ENCODE measurements around the gene AKAP1.
A peak's percentile ranks its signal among the peaks of the same experiment; 100 is the strongest.
"Not testable (repeated sequence)": the region's sequence is repeated elsewhere in the genome, so short reads cannot be mapped to it uniquely, and the experiment has no call there.

Gene AKAP1

GRCh38 chr17:57089391-57089790 lies 4.3 kb downstream of the AKAP1 start:
- Histone ChIP-seq H3K4me3 (ENCODE audit: low read depth in 1 of 2, low read length in 2 of 2) (no peak overlapping the region), H3K27me3 (ENCODE audit: control insufficient read depth in 1 of 2, insufficient read depth in 2 of 2, low read length in 2 of 2) (no peaks in the 10 kb centered on the region), H3K9me3 (ENCODE audit: control insufficient read depth in 1 of 2, low read length in 2 of 2) (no peaks in the 10 kb centered on the region), H3K36me3 (ENCODE audit: control insufficient read depth in 1 of 2, insufficient read depth in 2 of 2, low read length in 2 of 2) (peaks cover 0 to 3% of the 10 kb centered on the region in 2 donors), H3K9ac (ENCODE audit: low read depth in 1 of 2, low read length in 2 of 2) (no peak overlapping the region), H3K27ac (ENCODE audit: low read depth, low read length) (no peak overlapping the region), H3K4me1 (ENCODE audit: control insufficient read depth in 1 of 2, insufficient read depth in 2 of 2, low read length in 2 of 2) (peaks cover 62 to 64% of the 10 kb centered on the region in 2 donors)

- Histone ChIP-seq H3K9ac (ENCODE audit: low read depth in 1 of 2, low read length in 2 of 2) (no peak overlapping the region), H3K9me3 (ENCODE audit: control insufficient read depth in 1 of 2, low read length in 2 of 2) (no peaks in the 10 kb centered on the region), H3K4me1 (ENCODE audit: control insufficient read depth in 1 of 2, insufficient read depth in 2 of 2, low read length in 2 of 2) (peaks cover 65 to 72% of the 10 kb centered on the region in 2 donors), H3K36me3 (ENCODE audit: control insufficient read depth in 1 of 2, insufficient read depth in 2 of 2, low read length in 2 of 2) (peaks cover 3% of the 10 kb centered on the region in 2 donors), H3K4me3 (ENCODE audit: low read depth in 1 of 2, low read length in 2 of 2) (peak overlapping the region in 1 of 2 donors; percentile 26), H3K27ac (ENCODE audit: low read depth, low read length) (peak overlapping the region; percentile 15), H3K27me3 (ENCODE audit: control insufficient read depth in 1 of 2, insufficient read depth in 2 of 2, low read length in 2 of 2) (no peaks in the 10 kb centered on the region)
Observed at GRCh38 chr17:57090560-57091185, 5.6 kb downstream of the AKAP1 start.

DNA sequence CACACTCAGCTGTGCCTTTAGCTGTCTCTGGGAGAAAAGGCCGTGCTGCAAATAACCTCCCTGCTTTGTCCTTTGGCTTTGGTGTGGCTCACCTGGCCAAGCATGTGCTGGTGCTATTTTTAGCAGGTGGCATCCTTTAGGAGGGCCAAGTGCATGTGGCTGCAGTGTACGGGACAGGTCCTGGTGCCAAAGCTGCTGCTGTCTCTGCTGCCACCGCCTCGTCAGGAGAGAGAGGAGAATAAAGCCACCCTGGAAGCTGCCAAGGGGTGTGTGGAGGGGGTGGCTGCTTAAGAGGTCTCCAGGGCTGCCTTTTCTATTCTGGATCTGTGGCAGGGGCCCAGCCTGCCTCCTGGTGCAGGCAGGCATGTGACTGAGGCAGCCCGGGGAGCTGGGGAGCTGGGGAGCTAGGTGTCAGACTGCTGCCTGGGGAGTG lies 6.2 kb downstream of the AKAP1 start:
- Histone ChIP-seq H3K4me3 (ENCODE audit: low read depth in 1 of 2, low read length in 2 of 2) (peak overlapping the region in 1 of 2 donors; percentile 26), H3K4me1 (ENCODE audit: control insufficient read depth in 1 of 2, insufficient read depth in 2 of 2, low read length in 2 of 2) (peaks cover 71 to 75% of the 10 kb centered on the region in 2 donors), H3K27me3 (ENCODE audit: control insufficient read depth in 1 of 2, insufficient read depth in 2 of 2, low read length in 2 of 2) (no peaks in the 10 kb centered on the region), H3K36me3 (ENCODE audit: control insufficient read depth in 1 of 2, insufficient read depth in 2 of 2, low read length in 2 of 2) (peaks cover 3 to 5% of the 10 kb centered on the region in 2 donors), H3K9me3 (ENCODE audit: control insufficient read depth in 1 of 2, low read length in 2 of 2) (no peaks in the 10 kb centered on the region), H3K9ac (ENCODE audit: low read depth in 1 of 2, low read length in 2 of 2) (no peak overlapping the region), H3K27ac (ENCODE audit: low read depth, low read length) (peak overlapping the region; percentile 15)

DNA sequence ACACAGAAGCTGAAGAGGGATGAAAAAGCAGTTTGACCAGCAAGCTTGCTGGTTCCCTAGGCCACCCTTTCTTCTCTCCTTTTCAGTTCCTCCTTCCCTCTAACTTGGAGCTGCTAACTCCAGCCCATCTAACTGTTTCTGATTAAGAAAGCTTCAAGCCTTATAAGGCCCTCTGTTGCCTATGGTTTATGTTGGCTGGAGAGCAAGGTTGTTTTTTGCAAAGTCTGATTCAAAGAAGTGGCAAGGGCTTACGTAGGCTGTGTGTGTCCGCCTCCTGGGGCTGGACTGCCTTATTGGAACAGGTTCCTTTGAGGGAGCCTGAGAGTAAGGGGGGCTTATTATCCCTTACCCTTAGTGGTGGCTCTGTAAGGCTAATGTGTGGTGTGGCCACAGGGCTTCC lies 7.1 kb downstream of the AKAP1 start:
- Histone ChIP-seq H3K36me3 (ENCODE audit: control insufficient read depth in 1 of 2, insufficient read depth in 2 of 2, low read length in 2 of 2) (peaks cover 3 to 8% of the 10 kb centered on the region in 2 donors), H3K27me3 (ENCODE audit: control insufficient read depth in 1 of 2, insufficient read depth in 2 of 2, low read length in 2 of 2) (no peaks in the 10 kb centered on the region), H3K4me1 (ENCODE audit: control insufficient read depth in 1 of 2, insufficient read depth in 2 of 2, low read length in 2 of 2) (peaks cover 74 to 75% of the 10 kb centered on the region in 2 donors), H3K9ac (ENCODE audit: low read depth in 1 of 2, low read length in 2 of 2) (no peak overlapping the region), H3K27ac (ENCODE audit: low read depth, low read length) (peak overlapping the region; percentile 37), H3K9me3 (ENCODE audit: control insufficient read depth in 1 of 2, low read length in 2 of 2) (no peaks in the 10 kb centered on the region), H3K4me3 (ENCODE audit: low read depth in 1 of 2, low read length in 2 of 2) (no peak overlapping the region)

DNA sequence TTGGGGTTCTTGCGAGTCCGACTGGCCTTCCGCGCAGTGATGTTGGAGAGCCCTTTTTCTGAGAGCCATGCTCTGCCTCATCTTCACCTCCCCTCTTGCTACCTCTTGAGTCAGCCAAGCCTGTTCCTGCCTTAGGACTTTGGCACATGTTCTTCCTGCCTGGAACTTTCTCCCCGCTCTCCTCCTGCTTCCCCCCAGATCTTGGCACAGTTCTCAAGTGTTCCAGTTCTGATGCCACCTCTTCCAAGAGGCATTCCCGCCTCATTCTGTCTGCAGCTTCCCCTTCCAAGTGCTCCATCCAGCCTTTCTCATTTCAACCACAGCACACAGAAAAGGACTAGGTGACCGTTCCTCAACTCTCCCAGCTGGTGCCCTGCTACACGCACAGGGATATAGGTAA lies 7.7 kb downstream of the AKAP1 start:
- Histone ChIP-seq H3K27me3 (ENCODE audit: control insufficient read depth in 1 of 2, insufficient read depth in 2 of 2, low read length in 2 of 2) (no peaks in the 10 kb centered on the region), H3K36me3 (ENCODE audit: control insufficient read depth in 1 of 2, insufficient read depth in 2 of 2, low read length in 2 of 2) (peaks cover 0 to 8% of the 10 kb centered on the region in 2 donors), H3K27ac (ENCODE audit: low read depth, low read length) (no peak overlapping the region), H3K4me3 (ENCODE audit: low read depth in 1 of 2, low read length in 2 of 2) (no peak overlapping the region), H3K9me3 (ENCODE audit: control insufficient read depth in 1 of 2, low read length in 2 of 2) (no peaks in the 10 kb centered on the region), H3K9ac (ENCODE audit: low read depth in 1 of 2, low read length in 2 of 2) (no peak overlapping the region), H3K4me1 (ENCODE audit: control insufficient read depth in 1 of 2, insufficient read depth in 2 of 2, low read length in 2 of 2) (peaks cover 74 to 76% of the 10 kb centered on the region in 2 donors)

- H3K4me3 ChIP-seq (ENCODE audit: low read depth in 1 of 2, low read length in 2 of 2), result no peak overlapping the region
- H3K27ac ChIP-seq (ENCODE audit: low read depth, low read length), result peak overlapping the region; percentile 13
- peaks cover 64 to 70% of the 10 kb centered on the region in 2 donors for H3K4me1 ChIP-seq (ENCODE audit: control insufficient read depth in 1 of 2, insufficient read depth in 2 of 2, low read length in 2 of 2)
- no peaks in the 10 kb centered on the region for H3K27me3 ChIP-seq (ENCODE audit: control insufficient read depth in 1 of 2, insufficient read depth in 2 of 2, low read length in 2 of 2)
- H3K36me3 ChIP-seq (ENCODE audit: control insufficient read depth in 1 of 2, insufficient read depth in 2 of 2, low read length in 2 of 2), result peaks cover 0 to 10% of the 10 kb centered on the region in 2 donors
- no peak overlapping the region for H3K9ac ChIP-seq (ENCODE audit: low read depth in 1 of 2, low read length in 2 of 2)
- no peaks in the 10 kb centered on the region for H3K9me3 ChIP-seq (ENCODE audit: control insufficient read depth in 1 of 2, low read length in 2 of 2)
Observed at GRCh38 chr17:57096472-57097202, 11.6 kb downstream of the AKAP1 start.

DNA sequence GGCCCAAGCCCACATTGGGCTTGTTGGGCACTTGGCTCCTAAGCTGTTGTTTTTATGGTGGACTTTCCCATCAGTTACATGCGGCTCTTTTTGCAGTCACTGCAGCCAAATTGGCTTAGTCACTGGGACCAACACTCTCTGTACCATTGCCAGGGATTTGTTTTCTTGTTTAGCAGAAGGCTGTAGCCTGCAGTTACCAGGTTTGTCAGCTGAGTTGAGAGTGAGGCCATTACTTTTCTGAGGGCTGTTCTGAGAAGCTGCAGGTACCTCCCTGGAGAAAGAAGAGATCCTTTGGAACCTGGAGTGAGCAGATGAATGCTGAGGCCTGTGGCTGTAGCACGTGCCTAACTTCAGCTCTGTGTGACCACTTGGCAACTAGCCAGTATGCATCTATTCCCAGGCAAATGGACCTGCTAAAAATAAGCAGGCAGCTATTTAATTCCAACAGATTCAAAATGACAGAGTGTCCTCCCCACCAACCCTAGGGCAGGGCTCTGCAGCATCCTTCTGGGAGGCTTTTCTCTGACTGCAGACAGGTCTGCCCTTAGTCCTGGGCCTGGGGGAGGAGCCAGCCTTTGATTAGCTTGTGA lies 12.9 kb downstream of the AKAP1 start:
- Histone ChIP-seq H3K4me1 (ENCODE audit: control insufficient read depth in 1 of 2, insufficient read depth in 2 of 2, low read length in 2 of 2) (peaks cover 54 to 59% of the 10 kb centered on the region in 2 donors), H3K27me3 (ENCODE audit: control insufficient read depth in 1 of 2, insufficient read depth in 2 of 2, low read length in 2 of 2) (no peaks in the 10 kb centered on the region), H3K9ac (ENCODE audit: low read depth in 1 of 2, low read length in 2 of 2) (no peak overlapping the region), H3K27ac (ENCODE audit: low read depth, low read length) (no peak overlapping the region), H3K4me3 (ENCODE audit: low read depth in 1 of 2, low read length in 2 of 2) (no peak overlapping the region), H3K36me3 (ENCODE audit: control insufficient read depth in 1 of 2, insufficient read depth in 2 of 2, low read length in 2 of 2) (peaks cover 0 to 10% of the 10 kb centered on the region in 2 donors), H3K9me3 (ENCODE audit: control insufficient read depth in 1 of 2, low read length in 2 of 2) (no peaks in the 10 kb centered on the region)

GRCh38 chr17:57099165-57099564 lies 14.1 kb downstream of the AKAP1 start:
- Histone ChIP-seq H3K4me1 (ENCODE audit: control insufficient read depth in 1 of 2, insufficient read depth in 2 of 2, low read length in 2 of 2) (peaks cover 51 to 55% of the 10 kb centered on the region in 2 donors), H3K27ac (ENCODE audit: low read depth, low read length) (no peak overlapping the region), H3K36me3 (ENCODE audit: control insufficient read depth in 1 of 2, insufficient read depth in 2 of 2, low read length in 2 of 2) (peaks cover 0 to 10% of the 10 kb centered on the region in 2 donors), H3K4me3 (ENCODE audit: low read depth in 1 of 2, low read length in 2 of 2) (no peak overlapping the region), H3K9ac (ENCODE audit: low read depth in 1 of 2, low read length in 2 of 2) (no peak overlapping the region), H3K9me3 (ENCODE audit: control insufficient read depth in 1 of 2, low read length in 2 of 2) (no peaks in the 10 kb centered on the region), H3K27me3 (ENCODE audit: control insufficient read depth in 1 of 2, insufficient read depth in 2 of 2, low read length in 2 of 2) (no peaks in the 10 kb centered on the region)

DNA sequence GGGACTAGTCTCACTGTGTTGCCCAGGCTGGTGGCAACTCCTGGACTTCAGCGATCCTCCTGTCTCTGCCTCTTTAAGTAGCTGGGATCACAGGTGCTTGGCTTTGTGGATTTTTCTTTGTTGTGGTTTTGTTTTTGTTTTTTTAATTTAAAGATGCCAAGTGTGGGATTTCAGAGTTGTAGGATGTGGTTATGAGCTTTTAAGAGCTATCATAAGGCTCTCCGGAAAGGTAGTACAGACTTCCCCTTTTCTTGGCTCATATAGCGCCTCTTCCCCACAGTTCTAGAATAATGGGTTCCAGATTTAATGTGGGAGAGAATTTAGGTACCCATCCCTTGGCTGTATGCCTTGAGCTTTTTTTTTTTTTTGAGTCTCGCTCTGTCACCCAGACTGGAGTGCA lies 17.1 kb downstream of the AKAP1 start:
- no peaks in the 10 kb centered on the region for H3K9me3 ChIP-seq (ENCODE audit: control insufficient read depth in 1 of 2, low read length in 2 of 2)
- no peaks in the 10 kb centered on the region for H3K27me3 ChIP-seq (ENCODE audit: control insufficient read depth in 1 of 2, insufficient read depth in 2 of 2, low read length in 2 of 2)
- peaks cover 4 to 14% of the 10 kb centered on the region in 2 donors for H3K36me3 ChIP-seq (ENCODE audit: control insufficient read depth in 1 of 2, insufficient read depth in 2 of 2, low read length in 2 of 2)
- H3K27ac ChIP-seq (ENCODE audit: low read depth, low read length), result no peak overlapping the region
- H3K4me3 ChIP-seq (ENCODE audit: low read depth in 1 of 2, low read length in 2 of 2), result no peak overlapping the region
- H3K4me1 ChIP-seq (ENCODE audit: control insufficient read depth in 1 of 2, insufficient read depth in 2 of 2, low read length in 2 of 2), result peaks cover 57 to 59% of the 10 kb centered on the region in 2 donors
- no peak overlapping the region for H3K9ac ChIP-seq (ENCODE audit: low read depth in 1 of 2, low read length in 2 of 2)

DNA sequence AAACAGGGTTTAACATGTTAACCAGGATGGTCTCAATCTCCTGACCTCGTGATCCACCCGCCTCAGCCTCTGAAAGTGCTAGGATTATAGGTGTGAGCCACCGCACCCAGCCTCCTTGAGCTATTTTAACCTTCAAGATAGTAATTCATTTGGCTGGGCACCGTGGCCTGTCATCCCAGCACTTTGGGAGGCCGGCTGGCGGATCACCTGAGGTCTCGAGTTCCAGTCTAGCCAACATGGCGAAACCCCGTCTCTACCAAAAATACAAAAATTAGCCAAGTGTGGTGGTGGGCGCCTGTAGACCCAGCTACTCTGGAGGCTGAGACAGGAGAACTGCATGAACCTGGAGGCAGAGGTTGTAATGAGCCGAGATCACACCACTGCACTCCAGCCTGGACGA lies 17.6 kb downstream of the AKAP1 start:
- not testable (repeated sequence) for H3K27ac ChIP-seq (ENCODE audit: low read depth, low read length)
- H3K4me1 ChIP-seq (ENCODE audit: control insufficient read depth in 1 of 2, insufficient read depth in 2 of 2, low read length in 2 of 2), result peaks cover 55 to 57% of the 10 kb centered on the region in 2 donors

More for the DNA sequence above, 17.6 kb downstream of the AKAP1 start:
- not testable (repeated sequence) for H3K27me3 ChIP-seq (ENCODE audit: control insufficient read depth in 1 of 2, insufficient read depth in 2 of 2, low read length in 2 of 2); H3K9ac ChIP-seq (ENCODE audit: low read depth in 1 of 2, low read length in 2 of 2); H3K9me3 ChIP-seq (ENCODE audit: control insufficient read depth in 1 of 2, low read length in 2 of 2); H3K4me3 ChIP-seq (ENCODE audit: low read depth in 1 of 2, low read length in 2 of 2)
- H3K36me3 ChIP-seq (ENCODE audit: control insufficient read depth in 1 of 2, insufficient read depth in 2 of 2, low read length in 2 of 2), result peaks cover 4 to 15% of the 10 kb centered on the region in 2 donors
